ENCODE results near the gene TSPEAR. TPM values are rescaled to one million over a fixed set of nuclear protein-coding genes. Genes with fewer than 3 reads are reported as not detected.
A peak's percentile ranks its signal among the peaks of the same experiment; 100 is the strongest.

The TSPEAR gene
- total and polyA plus RNA-seq, 10 donors = 0.02 to 0.22 (median 0.03) TPM; not detected in 7

DNA sequence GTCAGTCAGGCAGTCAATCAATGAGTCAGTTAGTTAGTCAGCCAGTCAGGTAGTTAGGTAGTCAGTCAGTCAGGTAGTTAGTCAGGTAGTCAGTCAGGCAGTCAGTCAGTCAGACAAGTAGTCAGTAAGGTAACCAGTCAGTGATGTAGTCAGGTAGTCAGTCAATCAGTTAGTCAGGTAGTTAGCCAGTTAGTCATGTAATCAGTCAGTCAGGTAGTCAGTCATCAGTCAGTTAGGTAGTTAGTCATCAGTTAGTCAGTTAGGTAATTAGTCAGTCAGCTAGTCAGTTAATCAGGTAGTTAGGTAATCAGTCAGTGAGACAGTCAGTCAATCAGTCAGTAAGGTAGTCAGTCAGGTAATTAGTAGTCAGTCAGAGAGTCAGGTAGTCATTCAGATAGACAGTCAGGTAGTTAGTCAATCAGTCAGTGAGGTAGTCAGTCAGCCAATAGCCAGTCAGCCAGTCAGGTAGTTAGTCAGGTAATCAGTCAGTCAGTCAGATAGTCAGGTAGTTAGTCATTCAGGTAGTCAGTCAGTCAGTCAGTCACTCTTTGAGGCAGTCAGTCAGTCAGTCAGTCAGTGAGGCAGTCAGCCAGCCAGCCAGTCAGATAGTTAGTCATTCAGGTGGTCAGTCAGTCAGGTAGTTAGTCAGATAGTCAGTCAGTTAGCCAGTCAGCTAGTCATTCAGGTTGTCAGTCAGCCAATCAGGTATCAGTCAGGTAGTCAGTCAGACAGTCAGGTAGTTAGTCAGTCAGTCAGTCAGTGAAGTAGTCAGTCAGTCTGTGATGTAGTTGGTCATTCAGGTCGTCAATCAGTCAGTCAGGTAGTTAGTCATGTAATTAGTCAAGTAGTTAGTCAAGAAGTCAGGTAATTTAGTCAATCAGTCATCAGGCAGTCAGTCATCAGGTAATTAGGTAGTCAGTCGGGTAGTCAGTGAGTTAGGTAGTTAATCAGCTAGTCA is 186.7 kb downstream of the TSPEAR start:
- Histone ChIP-seq H3K4me3 (no peak overlapping the region), H3K27ac (no peak overlapping the region), H3K36me3 (no peaks in the 10 kb centered on the region), H3K4me1 (no peaks in the 10 kb centered on the region), H3K9me3 (no peaks in the 10 kb centered on the region), H3K27me3 (replicated peaks in 1 of 7) (peaks cover 0 to 42% (median 0%) of the 10 kb centered on the region in 7 donors)
- intact Hi-C loops (cut with DNase I; ENCODE audit: low total_unique reads) = no loop called here
- DNase-seq = no peak
- TF ChIP-seq, protein P1, sequence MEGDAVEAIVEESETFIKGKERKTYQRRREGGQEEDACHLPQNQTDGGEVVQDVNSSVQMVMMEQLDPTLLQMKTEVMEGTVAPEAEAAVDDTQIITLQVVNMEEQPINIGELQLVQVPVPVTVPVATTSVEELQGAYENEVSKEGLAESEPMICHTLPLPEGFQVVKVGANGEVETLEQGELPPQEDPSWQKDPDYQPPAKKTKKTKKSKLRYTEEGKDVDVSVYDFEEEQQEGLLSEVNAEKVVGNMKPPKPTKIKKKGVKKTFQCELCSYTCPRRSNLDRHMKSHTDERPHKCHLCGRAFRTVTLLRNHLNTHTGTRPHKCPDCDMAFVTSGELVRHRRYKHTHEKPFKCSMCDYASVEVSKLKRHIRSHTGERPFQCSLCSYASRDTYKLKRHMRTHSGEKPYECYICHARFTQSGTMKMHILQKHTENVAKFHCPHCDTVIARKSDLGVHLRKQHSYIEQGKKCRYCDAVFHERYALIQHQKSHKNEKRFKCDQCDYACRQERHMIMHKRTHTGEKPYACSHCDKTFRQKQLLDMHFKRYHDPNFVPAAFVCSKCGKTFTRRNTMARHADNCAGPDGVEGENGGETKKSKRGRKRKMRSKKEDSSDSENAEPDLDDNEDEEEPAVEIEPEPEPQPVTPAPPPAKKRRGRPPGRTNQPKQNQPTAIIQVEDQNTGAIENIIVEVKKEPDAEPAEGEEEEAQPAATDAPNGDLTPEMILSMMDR (IDR thresholded peaks at IDR 0.05 in 8 of 11, conservative IDR thresholded peaks at IDR 0.05 in 3 of 11) = no peak
- no peak for TF ChIP-seq POLR2AphosphoS5 (IDR thresholded peaks at IDR 0.05)
- TF ChIP-seq POLR2A (IDR thresholded peaks at IDR 0.05) = no peak
- WGBS, 5 donors = 61 to 83% (median 77%) methylated on average over 2 of the region's 2 CpGs

DNA sequence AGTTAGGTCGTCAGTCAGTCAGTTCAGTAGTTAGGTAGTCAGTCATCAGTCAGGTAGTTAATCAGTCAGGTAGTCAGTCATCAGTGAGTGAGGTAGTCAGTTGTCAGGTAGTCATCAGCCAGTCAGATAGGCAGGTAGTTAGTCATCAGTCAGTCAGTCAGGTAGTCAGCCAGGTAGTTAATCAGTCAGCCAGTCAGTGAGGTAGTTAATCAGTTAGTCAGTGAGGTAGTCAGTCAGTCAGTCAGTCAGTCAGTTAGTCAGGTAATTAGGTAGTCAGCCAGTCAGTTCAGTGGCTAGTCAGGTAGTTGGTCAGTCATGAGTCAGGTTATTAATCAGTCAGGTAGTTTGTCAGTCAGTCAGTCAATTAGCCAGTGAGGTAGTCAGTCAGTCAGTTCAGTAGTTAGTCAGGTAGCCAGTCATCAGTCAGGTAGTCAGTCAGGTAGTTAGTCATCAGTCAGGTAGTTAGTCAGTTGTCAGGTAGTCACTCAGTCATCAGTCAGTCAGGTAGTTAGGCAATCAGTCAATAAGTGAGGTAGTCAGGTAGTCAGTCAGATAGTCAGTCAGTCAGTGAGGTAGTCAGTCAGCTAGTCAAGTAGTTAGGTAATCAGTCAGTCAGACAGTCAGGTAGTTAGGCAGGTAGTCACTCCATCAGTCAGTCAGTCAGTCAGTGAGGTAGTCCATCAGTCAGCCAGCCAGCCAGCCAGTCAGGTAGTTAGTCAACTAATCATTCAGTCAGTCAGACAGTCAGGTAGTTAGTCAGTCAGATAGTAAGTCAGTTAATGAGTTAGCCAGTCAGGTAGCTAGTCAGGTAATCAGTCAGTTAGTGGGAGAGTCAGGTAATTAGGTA is 187.6 kb downstream of the TSPEAR start:
- H3K4me3 ChIP-seq = no peak overlapping the region
- H3K27ac ChIP-seq = no peak overlapping the region
- TF ChIP-seq POLR2AphosphoS5 (IDR thresholded peaks at IDR 0.05) = no peak
- TF ChIP-seq, protein P1 (IDR thresholded peaks at IDR 0.05 in 8 of 11, conservative IDR thresholded peaks at IDR 0.05 in 3 of 11) = no peak
- no peak for TF ChIP-seq POLR2A (IDR thresholded peaks at IDR 0.05)
- no peaks in the 10 kb centered on the region for H3K4me1 ChIP-seq
- peaks cover 0 to 38% (median 0%) of the 10 kb centered on the region in 7 donors for H3K27me3 ChIP-seq (replicated peaks in 1 of 7)
- H3K9me3 ChIP-seq = no peaks in the 10 kb centered on the region
- no peak for DNase-seq
- intact Hi-C loops (cut with DNase I; ENCODE audit: low total_unique reads) = no loop called here
- no peaks in the 10 kb centered on the region for H3K36me3 ChIP-seq
- WGBS, 5 donors = 80 to 88% (median 83%) methylated on average over 1 of the region's 1 CpG

DNA sequence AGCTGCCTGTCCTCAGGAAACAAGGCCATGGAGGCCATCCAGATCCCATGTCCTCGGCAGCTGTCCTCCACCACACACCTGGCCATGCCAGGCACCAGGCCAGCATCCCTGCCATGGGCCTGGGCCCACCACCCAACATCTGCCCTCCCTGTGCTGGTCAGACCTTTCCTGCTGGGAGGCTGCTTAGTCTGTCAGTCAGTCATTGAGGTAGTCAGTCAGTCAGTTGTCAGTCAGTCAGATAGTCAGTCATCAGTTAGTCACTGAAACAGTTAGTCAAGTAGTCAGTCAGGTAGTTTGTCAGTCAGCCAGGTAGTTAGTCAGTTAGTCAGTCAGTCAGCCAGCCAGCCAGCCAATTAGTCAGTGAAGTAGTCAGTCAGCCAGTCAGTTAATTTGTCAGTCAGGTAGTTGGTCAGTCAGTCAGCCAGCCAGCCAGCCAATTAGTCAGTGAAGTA is 188.6 kb downstream of the TSPEAR start:
- no peak overlapping the region for H3K27ac ChIP-seq
- peaks cover 0 to 31% (median 0%) of the 10 kb centered on the region in 7 donors for H3K27me3 ChIP-seq (replicated peaks in 1 of 7)
- peak; percentile 42 for DNase-seq
- intact Hi-C loops (cut with DNase I; ENCODE audit: low total_unique reads) = no loop called here
- H3K4me3 ChIP-seq = no peak overlapping the region
- 71 to 82% (median 74%) methylated on average over 1 of the region's 1 CpG; no CpG with 5 or more reads in 2 of the 5 donors for WGBS, 5 donors
- H3K4me1 ChIP-seq = no peaks in the 10 kb centered on the region
- no peaks in the 10 kb centered on the region for H3K9me3 ChIP-seq
- H3K36me3 ChIP-seq = no peaks in the 10 kb centered on the region
- TF ChIP-seq, protein P1 (IDR thresholded peaks at IDR 0.05 in 8 of 11, conservative IDR thresholded peaks at IDR 0.05 in 3 of 11) = no peak
- TF ChIP-seq POLR2A (IDR thresholded peaks at IDR 0.05) (no peak), POLR2AphosphoS5 (IDR thresholded peaks at IDR 0.05) (no peak)

Data from spleen (tissue), 11 donors.